Measurements from ENCODE around the gene CEP68.

The CEP68 gene

GRCh38 chr2:65075605-65076344, 19.6 kb downstream of the CEP68 start:
- DNase-seq (ENCODE audit: low read depth in 2 of 3, low spot score in 1 of 3) = no peak

DNA sequence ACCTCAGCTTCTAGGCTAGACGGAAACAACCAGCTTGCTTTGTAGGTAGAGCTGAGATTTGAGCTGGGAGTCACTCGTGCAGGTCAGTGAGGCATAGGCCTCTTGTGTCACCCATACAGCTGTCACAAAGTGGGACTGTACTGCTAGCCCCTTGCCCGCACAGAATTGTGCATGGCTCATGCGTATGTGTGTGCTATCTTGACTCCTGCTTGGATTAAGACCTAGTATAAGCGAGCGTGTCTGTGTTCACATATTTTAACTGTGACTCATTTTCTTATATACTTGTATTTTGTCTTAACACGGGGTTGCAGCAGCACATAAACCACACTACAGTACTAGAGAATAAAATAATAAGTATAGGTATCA, 20.1 kb downstream of the CEP68 start:
- DNase-seq (ENCODE audit: low read depth in 2 of 3, low spot score in 1 of 3) = no peak

DNA sequence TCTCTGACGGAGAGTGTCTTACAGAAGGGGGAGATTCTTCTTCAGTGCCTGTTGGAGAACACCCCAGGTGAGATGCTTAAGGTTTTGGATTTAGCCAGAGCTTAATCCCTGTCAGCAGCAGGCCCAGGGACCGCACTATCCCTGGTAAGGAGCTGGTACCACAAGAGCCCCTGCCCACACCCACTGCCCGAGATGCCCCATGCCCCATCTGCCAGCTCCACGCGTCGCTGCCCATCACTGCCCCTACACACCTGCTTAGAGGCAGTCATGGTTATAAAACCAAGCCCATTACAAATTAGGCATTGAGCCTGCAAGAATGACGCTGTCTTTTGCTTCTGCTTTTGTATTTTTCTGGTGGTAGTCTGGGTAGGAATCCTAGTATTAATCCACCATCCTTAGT, 21.7 kb downstream of the CEP68 start:
- DNase-seq (ENCODE audit: low read depth in 2 of 3, low spot score in 1 of 3) = no peak

DNA sequence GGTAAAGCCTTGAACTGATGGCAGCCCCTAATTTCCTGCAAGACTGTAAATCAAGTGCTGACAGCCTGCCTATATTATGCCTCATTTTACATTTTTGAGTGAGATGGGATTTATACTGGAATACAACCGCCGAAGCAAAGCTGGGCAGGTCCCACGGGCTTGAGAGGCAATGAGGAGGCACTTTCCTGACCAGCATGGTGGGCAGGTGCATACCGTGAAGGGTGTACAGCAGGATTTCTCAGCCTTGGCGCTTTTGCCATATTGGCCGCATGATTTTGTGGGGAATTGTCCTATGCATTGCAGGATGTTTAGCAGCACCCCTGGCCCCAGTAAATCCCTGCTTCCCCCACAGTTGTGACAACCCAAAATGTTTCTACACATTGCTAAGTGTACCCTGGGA, 22.8 kb downstream of the CEP68 start:
- DNase-seq (ENCODE audit: low read depth in 2 of 3, low spot score in 1 of 3) = no peak

- DNase-seq (ENCODE audit: low read depth in 2 of 3, low spot score in 1 of 3) = no peak
Observed at GRCh38 chr2:65081232-65081685, 25.0 kb downstream of the CEP68 start.

- DNase-seq (ENCODE audit: low read depth in 2 of 3, low spot score in 1 of 3) = no peak
Observed at GRCh38 chr2:65085148-65085547, 28.9 kb downstream of the CEP68 start.

GRCh38 chr2:65092791-65093190, 36.6 kb downstream of the CEP68 start:
- DNase-seq (ENCODE audit: low read depth in 2 of 3, low spot score in 1 of 3) = no peak

DNA sequence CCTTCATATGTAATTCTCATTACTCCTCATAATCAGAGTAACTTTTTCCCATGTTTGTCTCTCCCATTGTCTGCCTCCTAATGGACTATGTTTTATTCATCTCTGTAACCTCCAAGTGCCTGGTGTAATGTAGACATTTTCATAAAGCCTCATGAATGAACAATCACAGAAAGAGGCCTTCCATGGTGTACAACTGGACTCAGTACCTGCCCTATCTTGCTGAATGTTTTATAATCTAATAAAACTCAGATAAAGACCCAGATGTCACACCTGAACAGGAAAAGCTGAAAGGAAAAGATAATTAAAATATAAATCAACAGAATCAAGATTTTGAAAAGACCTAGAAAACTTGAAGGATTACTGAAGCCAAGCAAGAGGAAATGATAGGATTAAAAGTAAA, 37.0 kb downstream of the CEP68 start:
- DNase-seq (ENCODE audit: low read depth in 2 of 3, low spot score in 1 of 3) = no peak

GRCh38 chr2:65096948-65097347, 40.7 kb downstream of the CEP68 start:
- DNase-seq (ENCODE audit: low read depth in 2 of 3, low spot score in 1 of 3) = no peak

DNA sequence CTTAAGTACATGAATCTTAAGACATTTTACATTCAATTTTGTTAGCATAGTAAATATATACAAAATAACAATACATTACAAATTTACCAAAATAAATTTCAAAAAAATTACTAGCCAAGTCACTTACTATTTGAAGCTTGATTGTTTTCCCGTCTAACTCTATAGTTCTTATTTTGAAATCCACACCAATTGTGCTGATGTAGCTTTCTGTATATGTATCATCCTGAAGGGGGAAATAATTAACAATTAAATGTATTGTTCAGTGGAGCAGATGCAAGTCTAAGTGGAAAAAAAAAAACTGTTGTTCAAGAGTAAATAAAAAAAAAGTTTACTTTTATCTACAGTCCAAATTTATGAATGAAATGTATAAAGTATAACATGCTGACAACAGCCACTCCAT, 41.6 kb downstream of the CEP68 start:
- no peak for DNase-seq (ENCODE audit: low read depth in 2 of 3, low spot score in 1 of 3)

- no peak for DNase-seq (ENCODE audit: low read depth in 2 of 3, low spot score in 1 of 3)
Observed at GRCh38 chr2:65098741-65099140, 42.5 kb downstream of the CEP68 start.

DNA sequence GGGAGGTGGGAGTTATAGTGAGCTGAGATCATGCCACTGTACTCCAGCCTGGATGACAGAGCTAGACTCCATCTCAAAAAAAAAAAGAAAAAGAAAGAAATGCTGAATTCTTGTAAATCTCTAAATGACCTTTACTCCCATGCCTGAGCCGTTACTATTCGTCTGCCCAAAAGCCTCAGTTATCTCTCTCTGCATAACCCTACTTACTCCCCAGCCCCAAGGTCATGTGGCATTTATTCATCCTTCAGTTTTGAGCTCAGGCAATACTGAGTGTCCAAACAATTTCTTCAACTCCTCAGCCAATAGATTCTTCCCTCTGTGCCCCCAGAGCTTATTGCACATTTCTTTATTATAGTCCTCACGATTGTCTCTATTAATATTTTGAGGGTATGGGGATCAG, 44.9 kb downstream of the CEP68 start:
- no peak for DNase-seq (ENCODE audit: low read depth in 2 of 3, low spot score in 1 of 3)

GRCh38 chr2:65103013-65103715, 46.9 kb downstream of the CEP68 start:
- no peak for DNase-seq (ENCODE audit: low read depth in 2 of 3, low spot score in 1 of 3)

DNA sequence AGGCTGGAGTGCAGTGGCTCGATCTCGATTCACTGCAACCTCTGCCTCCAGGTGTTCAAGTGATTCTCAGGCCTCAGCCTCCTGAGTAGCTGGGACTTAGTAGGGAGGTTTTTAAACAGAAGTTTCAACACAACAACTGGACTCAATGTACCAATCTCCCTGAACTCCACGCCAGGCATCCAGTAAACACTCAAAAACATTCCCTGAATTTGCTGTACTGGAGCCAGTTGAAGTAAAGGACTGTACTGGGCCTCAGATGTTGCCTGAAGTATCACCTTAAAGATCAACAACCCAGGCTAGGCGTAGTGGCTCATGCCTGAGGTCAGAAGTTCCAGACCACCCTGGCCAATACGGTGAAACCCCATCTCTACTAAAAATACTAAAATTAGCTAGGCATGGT, 51.3 kb downstream of the CEP68 start:
- no peak for DNase-seq (ENCODE audit: low read depth in 2 of 3, low spot score in 1 of 3)

DNA sequence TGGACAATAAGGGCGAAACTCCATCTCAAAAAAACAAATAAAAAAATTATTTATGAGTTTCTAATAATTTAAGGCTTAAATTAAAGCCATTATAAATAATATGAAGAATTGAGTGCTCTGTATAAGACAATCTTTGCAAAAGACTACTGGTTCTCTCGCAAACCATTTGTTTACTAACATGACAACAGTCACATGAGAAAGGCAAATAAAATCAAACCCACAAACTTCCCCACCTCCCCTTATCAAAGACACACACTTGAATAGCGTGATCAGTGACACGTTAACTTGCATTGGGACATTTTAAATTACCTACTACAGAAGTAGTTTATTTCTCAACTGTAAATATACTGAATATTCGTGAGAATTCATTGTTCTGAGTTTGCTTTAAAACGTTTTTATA, 52.6 kb downstream of the CEP68 start:
- DNase-seq (ENCODE audit: low read depth in 2 of 3, low spot score in 1 of 3) = no peak

DNA sequence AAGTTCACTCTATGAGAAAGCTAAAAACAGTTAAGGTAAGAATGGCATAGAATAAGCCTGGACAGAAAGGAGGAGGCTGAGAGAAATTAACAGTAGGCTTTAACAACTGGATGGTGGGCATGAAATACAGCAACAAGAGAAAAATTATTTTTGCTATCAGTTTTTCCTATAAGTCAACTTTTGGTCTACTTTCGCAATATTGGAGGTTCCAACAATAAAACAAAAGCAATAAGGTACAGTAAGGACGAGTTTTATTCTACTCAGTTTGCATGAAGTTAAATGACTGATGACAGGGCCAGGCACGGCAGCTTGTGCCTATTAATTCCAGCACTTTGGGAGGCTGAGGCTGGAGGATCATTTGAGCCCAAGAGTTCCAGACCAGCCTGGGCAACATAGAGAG, 56.4 kb downstream of the CEP68 start:
- DNase-seq (ENCODE audit: low read depth in 2 of 3, low spot score in 1 of 3) = no peak

DNA sequence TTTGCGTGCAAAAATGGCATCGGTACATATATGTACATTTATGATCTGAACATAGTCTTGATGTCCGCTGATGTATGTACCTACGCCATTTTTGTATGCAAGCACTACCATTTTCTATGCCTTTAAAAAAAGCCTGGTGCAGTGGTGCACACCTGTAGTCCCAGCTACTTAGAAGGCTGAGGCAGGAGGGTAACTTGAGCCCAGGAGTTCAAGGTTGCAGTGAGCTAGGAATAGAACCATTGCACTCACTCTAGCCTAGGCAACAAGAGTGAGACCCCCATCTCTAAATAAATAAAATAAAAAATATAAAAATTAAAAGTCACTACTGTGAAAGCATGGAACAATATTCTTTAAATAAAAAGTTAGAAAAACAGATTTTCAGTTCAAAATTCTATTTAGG, 57.0 kb downstream of the CEP68 start:
- no peak for DNase-seq (ENCODE audit: low read depth in 2 of 3, low spot score in 1 of 3)

- DNase-seq (ENCODE audit: low read depth in 2 of 3, low spot score in 1 of 3) = no peak
Observed at GRCh38 chr2:65113816-65114215, 57.6 kb downstream of the CEP68 start.

DNA sequence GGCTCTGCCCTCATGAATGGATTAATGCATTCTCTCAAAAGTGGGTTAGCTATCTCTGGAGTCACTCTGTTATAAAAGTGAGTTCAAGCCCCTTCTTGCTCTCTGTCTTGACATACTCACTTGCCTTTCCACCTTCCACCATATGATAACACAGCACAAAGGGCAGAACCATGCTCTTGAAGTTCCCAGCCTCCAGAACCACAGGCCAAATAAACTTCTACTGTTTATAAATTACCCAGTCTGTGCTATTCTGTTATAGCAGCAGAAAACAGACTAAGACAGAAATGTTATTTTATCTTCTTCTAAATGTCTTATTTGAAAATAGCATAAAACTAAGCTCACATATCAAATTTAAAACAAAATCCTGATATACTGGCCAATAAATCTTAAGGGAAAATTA, 58.7 kb downstream of the CEP68 start:
- DNase-seq (ENCODE audit: low read depth in 2 of 3, low spot score in 1 of 3) = no peak

GRCh38 chr2:65116645-65117044, 60.4 kb downstream of the CEP68 start:
- no peak for DNase-seq (ENCODE audit: low read depth in 2 of 3, low spot score in 1 of 3)

DNA sequence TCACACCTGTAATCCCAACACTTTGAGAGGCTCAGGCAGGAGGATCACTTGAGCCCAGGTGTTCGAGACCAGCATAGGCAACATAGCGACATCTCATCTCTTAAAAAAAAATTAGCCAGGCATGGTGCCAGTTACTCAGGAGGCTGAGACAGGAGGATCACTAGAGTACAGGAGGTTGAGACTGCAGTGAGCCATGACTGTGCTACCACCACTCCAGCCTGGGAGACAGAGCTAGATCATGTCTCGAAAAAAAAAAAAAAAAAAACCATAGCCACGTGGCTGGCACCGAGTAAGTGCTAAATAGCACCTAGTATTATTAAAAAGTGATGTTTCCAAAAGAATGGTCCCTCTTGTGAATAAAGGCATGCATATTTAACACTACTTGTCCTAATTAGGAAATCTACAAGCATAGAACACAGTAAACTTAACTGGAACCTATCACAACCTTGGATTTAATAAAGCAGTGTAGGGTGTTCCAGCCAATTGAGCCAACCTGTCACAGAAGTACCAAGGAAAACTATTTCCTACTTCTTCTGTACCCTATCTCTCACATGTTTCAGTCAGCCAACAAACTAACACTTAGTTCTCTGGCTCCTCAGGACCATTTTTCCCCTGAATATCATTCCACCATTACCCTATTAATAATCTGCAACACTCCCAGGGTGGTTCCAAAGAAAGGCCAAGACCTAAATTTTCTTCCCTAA, 64.9 kb downstream of the CEP68 start:
- DNase-seq (ENCODE audit: low read depth in 2 of 3, low spot score in 1 of 3) = no peak

DNA sequence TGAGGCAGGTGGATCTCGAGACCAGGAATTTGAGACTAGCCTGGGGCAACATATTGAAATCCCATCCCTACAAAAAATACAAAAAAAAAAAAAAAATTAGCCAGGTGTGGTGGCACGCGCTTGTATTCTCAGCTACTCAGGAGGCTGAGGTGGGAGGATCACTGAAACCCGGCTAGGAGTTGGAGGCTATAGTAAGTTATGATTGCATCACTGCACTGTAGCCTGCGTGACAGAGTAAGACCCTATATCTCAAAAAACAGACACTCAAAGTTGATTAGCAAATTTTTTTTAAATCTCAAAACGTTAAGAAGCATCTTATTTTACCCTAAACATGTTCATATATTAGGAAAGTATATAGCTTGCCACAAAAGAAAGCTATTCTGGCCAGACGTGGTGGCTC, 66.1 kb downstream of the CEP68 start:
- DNase-seq (ENCODE audit: low read depth in 2 of 3, low spot score in 1 of 3) = no peak
